IMR-90 (cell line): ENCODE data around the gene AAMDC.
"Not testable (repeated sequence)": the region's sequence is repeated elsewhere in the genome, so short reads cannot be mapped to it uniquely, and the experiment has no call there.

Experiments used
- POLR2A ChIP-seq: IDR thresholded peaks from 2 replicates; pipeline ENCODE4 v1.6.1; 2012; ENCODE audit warnings: mild to moderate bottlenecking, low read depth, low read length
- SMC3 ChIP-seq: fragments of 150-350 bp; IDR thresholded peaks from 2 replicates; pipeline ENCODE4 v1.6.1; 2016; ENCODE audit warnings: low read depth, mild to moderate bottlenecking, antibody characterized with exemption, low read length, moderate library complexity
- TF ChIP-seq, protein P1 (sequence below): fragments of 150-350 bp; IDR thresholded peaks from 2 replicates; pipeline ENCODE4 v1.6.1; 2017; ENCODE audit warnings: mild to moderate bottlenecking, antibody characterized with exemption, low read length, low read depth

DNA sequence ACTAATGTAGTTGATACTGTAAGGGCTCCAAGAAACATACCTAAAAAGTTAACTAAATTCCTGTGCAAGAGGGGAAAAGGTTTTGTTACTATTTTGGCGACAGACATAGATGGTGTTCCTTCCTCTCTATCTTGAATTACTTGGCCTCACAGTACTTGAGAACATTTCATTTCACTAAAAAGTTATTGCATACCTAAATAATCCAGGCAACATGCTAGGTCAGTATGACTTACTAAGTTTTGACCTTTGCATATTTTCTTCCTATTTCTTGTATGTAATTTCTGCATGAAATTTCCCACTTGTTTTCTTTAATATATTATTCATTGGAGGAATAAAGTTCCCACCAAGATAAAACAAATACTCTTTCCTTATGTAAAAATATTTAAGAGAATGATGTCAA is 74.0 kb downstream of the AAMDC start:
- TF ChIP-seq SMC3, POLR2A: not testable (repeated sequence)
- TF ChIP-seq, protein P1, sequence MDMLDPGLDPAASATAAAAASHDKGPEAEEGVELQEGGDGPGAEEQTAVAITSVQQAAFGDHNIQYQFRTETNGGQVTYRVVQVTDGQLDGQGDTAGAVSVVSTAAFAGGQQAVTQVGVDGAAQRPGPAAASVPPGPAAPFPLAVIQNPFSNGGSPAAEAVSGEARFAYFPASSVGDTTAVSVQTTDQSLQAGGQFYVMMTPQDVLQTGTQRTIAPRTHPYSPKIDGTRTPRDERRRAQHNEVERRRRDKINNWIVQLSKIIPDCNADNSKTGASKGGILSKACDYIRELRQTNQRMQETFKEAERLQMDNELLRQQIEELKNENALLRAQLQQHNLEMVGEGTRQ = not testable (repeated sequence)
